H1 (cell line): ENCODE data around the gene TMPO. TPM values are rescaled to one million over a fixed set of nuclear protein-coding genes. Genes with fewer than 3 reads are reported as not detected.

Source experiments
- CEBPB ChIP-seq: IDR thresholded peaks from 2 replicates; pipeline ENCODE4 v1.6.1; 2012; ENCODE audit warnings: low read depth, low read length
- CHD2 ChIP-seq: IDR thresholded peaks from 2 replicates; pipeline ENCODE4 v1.6.1; 2012; ENCODE audit warnings: low read length, improper control_type of control experiment
- FOSL1 ChIP-seq: IDR thresholded peaks from 2 replicates; pipeline ENCODE4 v1.6.1; 2011; ENCODE audit warnings: mild to moderate bottlenecking, low read depth, low read length, moderate library complexity; ENCODE audit not compliant: insufficient read depth
- KDM1A ChIP-seq: fragments of 200-600, 300-600 bp; sonication (generic); IDR thresholded peaks from 2 replicates; pipeline ENCODE4 v1.7.1; 2016; ENCODE audit warnings: mild to moderate bottlenecking, low read length, borderline replicate concordance
- NANOG ChIP-seq: IDR thresholded peaks from 2 replicates; pipeline ENCODE4 v1.6.1; 2011; ENCODE audit warnings: low read length, low read depth, mild to moderate bottlenecking, inconsistent platforms; ENCODE audit not compliant: insufficient read depth, poor library complexity, severe bottlenecking
- SP2 ChIP-seq: IDR thresholded peaks from 2 replicates; pipeline ENCODE4 v1.6.1; 2012; ENCODE audit warnings: mild to moderate bottlenecking, low read length, inconsistent platforms
- TBP ChIP-seq: IDR thresholded peaks from 2 replicates; pipeline ENCODE4 v1.6.1; 2011; ENCODE audit warnings: low read depth, low read length, improper control_type of control experiment
- TEAD4 ChIP-seq: IDR thresholded peaks from 2 replicates; pipeline ENCODE4 v1.6.1; 2012; ENCODE audit warnings: low read depth, low read length, inconsistent platforms, mixed read lengths
- polyA plus RNA-seq, 7 experiments: library from polyadenylated mRNA; depleted of rRNA in 3 of 7; stranded (reverse) in 5 of 7; unstranded in 2 of 7; fragments of >200 nt in 5 of 7; fragments of 200-250 nt in 2 of 7; gene quantifications; 1 replicate in 5 of 7; 2 replicates in 1 of 7; 4 replicates in 1 of 7; pipeline versions ENCODE4 v1.2.1 to v1.2.3, GENCODE V29; 2011 to 2013; ENCODE audit warnings: missing spikeins in 2 of 7, mixed read lengths in 2 of 7
- total RNA-seq: library from RNA; stranded (reverse); fragmentation: NEBNext Ultra II Directional; extraction: Animal tissue kit (Norgen Biotek cat#: 25700); gene quantifications from 2 replicates; pipeline ENCODE4 v1.2.1, GENCODE V29; 2021

The TMPO gene
- total and polyA plus RNA-seq, 2 of the 8 experiments (the other 6 are each of a cell fraction or from before 2014, with no cell fraction given) = 43.9 to 195 TPM

DNA sequence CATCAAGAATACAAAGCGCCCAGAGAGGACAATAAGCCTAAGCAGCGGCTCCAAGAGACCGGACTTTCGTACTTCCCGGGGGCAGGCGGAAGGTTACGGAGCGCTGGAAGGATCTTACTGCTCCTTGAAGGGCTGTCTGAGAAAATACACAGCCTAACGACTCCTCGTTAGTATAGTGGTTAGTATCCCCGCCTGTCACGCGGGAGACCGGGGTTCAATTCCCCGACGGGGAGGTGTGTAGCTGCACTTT, 12.1 kb upstream of the TMPO start (continued):
- 0 out of 2 replicates have a peak, but pooled peaks have one; percentile 49 for TF ChIP-seq CHD2
- TF ChIP-seq FOSL1 = no peak
- TF ChIP-seq SP2 = no peak
- TF ChIP-seq TBP = peak; percentile 100
- no peak for TF ChIP-seq KDM1A
- peak; percentile 65 for TF ChIP-seq CEBPB
- no peak for TF ChIP-seq NANOG
- TF ChIP-seq TEAD4 = peak; percentile 75; the same call in 1 of the 2 replicates
